IMR-90 (cell line): Measurements from ENCODE around the gene ZGRF1. TPM values are rescaled to one million over a fixed set of nuclear protein-coding genes. Genes with fewer than 3 reads are reported as not detected.
"Not testable (repeated sequence)": the region's sequence is repeated elsewhere in the genome, so short reads cannot be mapped to it uniquely, and the experiment has no call there.

Experiments used
- ATAC-seq: fragments of 200-7000 bp; cut with Tn5 transposase; 2 replicates; pipeline ENCODE4 v1.9.1; 2020; ENCODE audit warnings: low read depth, mild to moderate bottlenecking, moderate library complexity
- BruUV-seq: library from RNA; stranded (reverse); fragments of 400-500 nt; replicated peaks from 2 replicates; lab custom pipeline; 2021; lab: Mats Ljungman, UMichigan
- CTCF ChIA-PET: fragments of 300-600 bp; formaldehyde crosslinking; extraction: SDS; loops from one replicate; lab custom pipeline; 2021; ENCODE audit warnings: antibody characterized with exemption; lab: Yijun Ruan, JAX
- POLR2A ChIA-PET: fragments of 300-600 bp; sonication (Branson Sonifier 250); formaldehyde crosslinking; loops from one replicate; lab custom pipeline; 2022; ENCODE audit warnings: antibody characterized with exemption; ENCODE audit not compliant: unreplicated experiment; lab: Charles Lee
- DNase-seq: peaks from one replicate; pipeline ENCODE4 v3.0.0; 2013
- H2AFZ ChIP-seq: replicated peaks from 2 replicates; pipeline ENCODE3; 2013; ENCODE audit warnings: low read length, mild to moderate bottlenecking; ENCODE audit not compliant: poor library complexity
- H2AK5ac ChIP-seq: 2 replicates; pipeline ENCODE4 v1.6.1; 2013; ENCODE audit warnings: low read depth, low read length, inconsistent platforms
- H2AK9ac ChIP-seq: replicated peaks from 2 replicates; pipeline ENCODE3; 2013; ENCODE audit warnings: mild to moderate bottlenecking, low read depth, low read length, moderate library complexity; ENCODE audit not compliant: poor library complexity
- H2BK120ac ChIP-seq: 2 replicates; pipeline ENCODE4 v1.6.1; 2013; ENCODE audit warnings: low read depth, low read length, inconsistent platforms
- H2BK15ac ChIP-seq: 3 replicates; pipeline ENCODE4 v1.6.1; 2013; ENCODE audit warnings: low read depth, low read length, inconsistent platforms
- H2BK20ac ChIP-seq: 2 replicates; pipeline ENCODE4 v1.6.1; 2013; ENCODE audit warnings: low read depth, mild to moderate bottlenecking, inconsistent platforms, low read length, moderate library complexity
- H2BK5ac ChIP-seq: 2 replicates; pipeline ENCODE4 v1.6.1; 2013; ENCODE audit warnings: mild to moderate bottlenecking, low read depth, low read length, inconsistent platforms; ENCODE audit not compliant: poor library complexity, severe bottlenecking
- H3K14ac ChIP-seq: replicated peaks from 2 replicates; pipeline ENCODE4 v1.6.1; 2013; ENCODE audit warnings: low read depth, low read length, inconsistent platforms
- H3K18ac ChIP-seq: 2 replicates; pipeline ENCODE4 v1.6.1; 2013; ENCODE audit warnings: low read depth, low read length, control low read depth
- H3K23ac ChIP-seq: 2 replicates; pipeline ENCODE4 v1.6.1; 2013; ENCODE audit warnings: low read depth, low read length, inconsistent platforms
- H3K27ac ChIP-seq: 2 replicates; pipeline ENCODE4 v1.5.1; 2013; ENCODE audit warnings: mild to moderate bottlenecking, control low read depth, low read length; ENCODE audit not compliant: insufficient read depth
- H3K27me3 ChIP-seq: 2 replicates; pipeline ENCODE4 v1.6.1; 2013; ENCODE audit warnings: low read length; ENCODE audit not compliant: control insufficient read depth, insufficient read depth
- H3K36me3 ChIP-seq: 2 replicates; pipeline ENCODE4 v1.6.1; 2013; ENCODE audit warnings: low read length, mixed read lengths; ENCODE audit not compliant: control insufficient read depth, insufficient read depth
- H3K4ac ChIP-seq: 2 replicates; pipeline ENCODE4 v1.6.1; 2013; ENCODE audit warnings: low read depth, low read length, inconsistent platforms
- H3K4me1 ChIP-seq: 2 replicates; pipeline ENCODE4 v1.6.1; 2013; ENCODE audit warnings: low read length, mixed read lengths; ENCODE audit not compliant: control insufficient read depth, insufficient read depth
- H3K4me2 ChIP-seq: 2 replicates; pipeline ENCODE4 v1.6.1; 2013; ENCODE audit warnings: low read depth, mild to moderate bottlenecking, control low read depth, low read length, moderate library complexity
- H3K4me3 ChIP-seq: 2 replicates; pipeline ENCODE4 v1.5.1; 2013; ENCODE audit warnings: low read depth, mild to moderate bottlenecking, control low read depth, low read length, moderate library complexity; ENCODE audit not compliant: insufficient read depth
- H3K56ac ChIP-seq: 2 replicates; pipeline ENCODE4 v1.6.1; 2013; ENCODE audit warnings: low read length, inconsistent platforms; ENCODE audit not compliant: insufficient read depth; ENCODE audit errors: extremely low read depth
- H3K79me1 ChIP-seq, 2 experiments: 2 replicates each; pipeline ENCODE4 v1.6.1; 2013; ENCODE audit warnings: low read length in 2 of 2, inconsistent platforms in 1 of 2, low read depth in 1 of 2
- H3K9ac ChIP-seq: 2 replicates; pipeline ENCODE4 v1.6.1; 2013; ENCODE audit warnings: low read depth, low read length, control low read depth
- H3K9me1 ChIP-seq: 2 replicates; pipeline ENCODE4 v1.6.1; 2013; ENCODE audit warnings: low read length, inconsistent platforms; ENCODE audit not compliant: insufficient read depth
- H3K9me3 ChIP-seq: 2 replicates; pipeline ENCODE4 v1.6.1; 2013; ENCODE audit warnings: low read length; ENCODE audit not compliant: control insufficient read depth, insufficient read depth
- H4K20me1 ChIP-seq: 2 replicates; pipeline ENCODE4 v1.6.1; 2013; ENCODE audit warnings: low read length, inconsistent platforms; ENCODE audit not compliant: insufficient read depth
- H4K5ac ChIP-seq: 2 replicates; pipeline ENCODE4 v1.6.1; 2013; ENCODE audit warnings: mild to moderate bottlenecking, low read depth, low read length, control low read depth
- H4K8ac ChIP-seq, 2 experiments: 2 replicates each; pipeline ENCODE4 v1.6.1; 2013; ENCODE audit warnings: low read depth in 2 of 2, low read length in 2 of 2, control low read depth in 1 of 2, inconsistent platforms in 1 of 2
- H4K91ac ChIP-seq: 2 replicates; pipeline ENCODE4 v1.6.1; 2013; ENCODE audit warnings: low read depth, low read length, inconsistent platforms; ENCODE audit not compliant: insufficient read depth
- WGBS, 2 experiments: methylation state at CpG; one replicate each; pipeline versions ENCODE4 v1.1.5 to v1.1.7; 2013; ENCODE audit warnings: missing lambda C conversion rate in 2 of 2; ENCODE audit not compliant: insufficient read length in 1 of 2; ENCODE audit errors: extremely low coverage in 2 of 2; 5-methylcytosine and 5-hydroxymethylcytosine counted together
- dilution Hi-C: fragments of 300-500 bp; cut with HindIII; formaldehyde crosslinking; loops from one replicate; pipeline ENCODE4 v1.14.3; 2018; ENCODE audit warnings: low sequenced_read_pairs; ENCODE audit not compliant: unreplicated experiment
- in situ Hi-C: fragments of 300-500 bp; cut with MboI; formaldehyde crosslinking; loops from 3 replicates; pipeline ENCODE4 v1.14.3; 2019; ENCODE audit warnings: low sequenced_read_pairs, inconsistent platforms, mixed read lengths
- intact Hi-C: fragments of 100-400 bp; cut with micrococcal nuclease; formaldehyde crosslinking; loops from 2 replicates; pipeline ENCODE4 v1.10.0; 2022
- polyA plus RNA-seq, 3 experiments: library from polyadenylated mRNA; depleted of rRNA; stranded (reverse); fragments of >200 nt; gene quantifications; 2 replicates each; pipeline ENCODE4 v1.2.3, GENCODE V29; 2012; ENCODE audit warnings: low replicate concordance in 1 of 3
- total RNA-seq: library from RNA; depleted of rRNA; stranded (reverse); fragments of >200 nt; gene quantifications from 2 replicates; pipeline ENCODE4 v1.2.3, GENCODE V29; 2012

Gene ZGRF1
- total and polyA plus RNA-seq, 2 of the 4 experiments (the other 2 are of a cell fraction): 2.8 to 5.6 TPM

GRCh38 chr4:112554271-112554670 is 82.4 kb downstream of the ZGRF1 start:
- H3K27me3 ChIP-seq, H3K36me3 ChIP-seq, H3K18ac ChIP-seq, H3K27ac ChIP-seq, H2BK120ac ChIP-seq, H3K4me2 ChIP-seq, in situ Hi-C loops, H3K79me1 ChIP-seq, H2BK5ac ChIP-seq, H2AK5ac ChIP-seq, H3K4me1 ChIP-seq, H2AK9ac ChIP-seq, H4K20me1 ChIP-seq, H3K9ac ChIP-seq, H4K5ac ChIP-seq, intact Hi-C loops, BruUV-seq, POLR2A ChIA-PET, H2BK20ac ChIP-seq, H3K9me1 ChIP-seq, H3K4me3 ChIP-seq, H4K8ac ChIP-seq, H3K14ac ChIP-seq, H2BK15ac ChIP-seq, ATAC-seq, H2AFZ ChIP-seq, H3K9me3 ChIP-seq, H3K4ac ChIP-seq, H3K56ac ChIP-seq, H4K91ac ChIP-seq, dilution Hi-C loops, H3K23ac ChIP-seq, DNase-seq: not testable (repeated sequence)
- CTCF ChIA-PET: interaction anchor here (0.8 kb wide), 1 partner anchor 30 kb away, joined by 3 read pairs; no protein-coding TSS in a partner anchor
- WGBS, 2 experiments: no CpG with 5 or more reads among the region's 3 CpGs
